Nephron progenitor cell (in vitro differentiated cells): ENCODE measurements around the gene TTC39B.

Experiments used
- DNase-seq: peaks from one replicate; pipeline ENCODE4 v3.0.0; 2021
- H3K27ac Mint-ChIP-seq: 2 replicates; pipeline ENCODE4 v1.8.0; 2021; ENCODE audit warnings: mild to moderate bottlenecking, moderate library complexity, mixed read lengths
- H3K27me3 Mint-ChIP-seq: 2 replicates; pipeline ENCODE4 v1.8.0; 2021; ENCODE audit warnings: mild to moderate bottlenecking, low read depth, mixed read lengths; ENCODE audit not compliant: poor library complexity
- H3K36me3 Mint-ChIP-seq: 2 replicates; pipeline ENCODE4 v1.8.0; 2021; ENCODE audit warnings: low read depth, mixed read lengths
- H3K4me1 Mint-ChIP-seq: 2 replicates; pipeline ENCODE4 v1.8.0; 2021; ENCODE audit warnings: mixed read lengths
- H3K4me3 Mint-ChIP-seq: 2 replicates; pipeline ENCODE4 v1.8.0; 2021; ENCODE audit warnings: mild to moderate bottlenecking, moderate library complexity, mixed read lengths
- H3K9me3 Mint-ChIP-seq: 2 replicates; pipeline ENCODE4 v1.8.0; 2021; ENCODE audit warnings: mild to moderate bottlenecking, moderate library complexity, mixed read lengths
- TF ChIP-seq, protein P1 (sequence below): fragments of 200-600 bp; sonication (generic); IDR thresholded peaks from 2 replicates; pipeline ENCODE4 v1.5.0; 2021; ENCODE audit warnings: antibody characterized with exemption

Gene TTC39B

DNA sequence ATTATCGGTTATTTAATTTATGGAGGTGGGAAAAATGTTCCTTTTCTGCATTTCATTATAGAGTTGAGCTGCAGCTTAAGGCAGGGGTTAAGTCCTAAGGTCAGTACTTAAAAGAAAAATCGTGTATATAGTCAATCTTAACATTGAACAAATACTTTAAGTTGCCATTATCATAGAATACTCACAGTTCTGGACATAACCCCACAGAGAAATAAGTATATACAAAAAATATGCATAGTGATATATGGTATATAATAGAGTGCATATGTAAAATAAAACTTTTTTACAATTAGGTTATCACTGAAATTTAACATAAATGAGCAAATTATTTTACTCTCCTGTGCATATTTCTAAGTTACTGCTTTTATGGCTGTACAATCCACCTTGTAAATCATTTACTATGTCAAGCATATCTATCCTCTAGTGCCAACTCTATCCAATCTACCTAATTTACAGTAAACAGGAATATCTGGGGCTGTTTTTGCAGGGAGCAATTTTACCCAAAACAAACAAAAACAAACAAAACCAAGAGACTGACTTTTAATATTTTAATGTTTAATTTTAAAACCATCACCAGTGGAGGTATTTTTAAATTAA, 28.8 kb downstream of the TTC39B start:
- Mint-ChIP-seq H3K36me3 (no peaks in the 10 kb centered on the region), H3K9me3 (no peaks in the 10 kb centered on the region), H3K4me3 (no peak overlapping the region), H3K4me1 (peaks cover 31% of the 10 kb centered on the region), H3K27ac (no peak overlapping the region), H3K27me3 (no peaks in the 10 kb centered on the region)
- TF ChIP-seq, protein P1, sequence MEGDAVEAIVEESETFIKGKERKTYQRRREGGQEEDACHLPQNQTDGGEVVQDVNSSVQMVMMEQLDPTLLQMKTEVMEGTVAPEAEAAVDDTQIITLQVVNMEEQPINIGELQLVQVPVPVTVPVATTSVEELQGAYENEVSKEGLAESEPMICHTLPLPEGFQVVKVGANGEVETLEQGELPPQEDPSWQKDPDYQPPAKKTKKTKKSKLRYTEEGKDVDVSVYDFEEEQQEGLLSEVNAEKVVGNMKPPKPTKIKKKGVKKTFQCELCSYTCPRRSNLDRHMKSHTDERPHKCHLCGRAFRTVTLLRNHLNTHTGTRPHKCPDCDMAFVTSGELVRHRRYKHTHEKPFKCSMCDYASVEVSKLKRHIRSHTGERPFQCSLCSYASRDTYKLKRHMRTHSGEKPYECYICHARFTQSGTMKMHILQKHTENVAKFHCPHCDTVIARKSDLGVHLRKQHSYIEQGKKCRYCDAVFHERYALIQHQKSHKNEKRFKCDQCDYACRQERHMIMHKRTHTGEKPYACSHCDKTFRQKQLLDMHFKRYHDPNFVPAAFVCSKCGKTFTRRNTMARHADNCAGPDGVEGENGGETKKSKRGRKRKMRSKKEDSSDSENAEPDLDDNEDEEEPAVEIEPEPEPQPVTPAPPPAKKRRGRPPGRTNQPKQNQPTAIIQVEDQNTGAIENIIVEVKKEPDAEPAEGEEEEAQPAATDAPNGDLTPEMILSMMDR, result no peak
- DNase-seq, result no peak

DNA sequence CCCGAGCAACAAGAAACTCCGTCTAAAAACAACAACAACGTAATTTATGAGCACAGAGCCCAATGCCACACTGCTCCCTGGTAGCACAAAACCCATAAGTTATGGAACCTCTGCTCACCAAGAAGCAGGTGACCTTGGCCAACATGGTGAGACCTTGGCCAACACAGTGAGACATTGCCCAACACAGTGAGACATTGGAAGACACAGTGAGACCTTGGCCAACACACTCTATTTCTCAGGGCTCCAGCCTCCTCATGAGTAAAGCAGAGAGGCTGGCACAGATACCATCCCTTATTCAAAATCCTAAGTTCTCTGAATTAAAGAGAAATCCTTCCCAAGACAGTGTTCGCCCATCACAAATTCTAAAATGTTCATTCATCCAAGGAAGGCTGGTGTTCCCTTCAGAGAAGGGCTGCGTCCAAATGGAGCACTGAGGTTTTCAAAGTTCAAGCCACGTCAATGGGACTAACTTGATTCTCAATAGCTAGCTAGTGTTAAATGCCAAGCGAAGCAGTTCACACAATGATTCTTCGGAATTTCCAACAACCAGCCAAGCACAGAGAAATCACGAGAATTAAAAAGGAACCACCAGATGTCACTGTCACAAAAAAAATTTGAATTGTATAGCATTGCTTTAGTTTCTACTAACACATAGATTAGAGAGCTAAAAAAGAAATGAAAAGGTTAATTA, 29.5 kb downstream of the TTC39B start:
- TF ChIP-seq, protein P1, result no peak
- H3K27me3 Mint-ChIP-seq, result no peaks in the 10 kb centered on the region

DNA sequence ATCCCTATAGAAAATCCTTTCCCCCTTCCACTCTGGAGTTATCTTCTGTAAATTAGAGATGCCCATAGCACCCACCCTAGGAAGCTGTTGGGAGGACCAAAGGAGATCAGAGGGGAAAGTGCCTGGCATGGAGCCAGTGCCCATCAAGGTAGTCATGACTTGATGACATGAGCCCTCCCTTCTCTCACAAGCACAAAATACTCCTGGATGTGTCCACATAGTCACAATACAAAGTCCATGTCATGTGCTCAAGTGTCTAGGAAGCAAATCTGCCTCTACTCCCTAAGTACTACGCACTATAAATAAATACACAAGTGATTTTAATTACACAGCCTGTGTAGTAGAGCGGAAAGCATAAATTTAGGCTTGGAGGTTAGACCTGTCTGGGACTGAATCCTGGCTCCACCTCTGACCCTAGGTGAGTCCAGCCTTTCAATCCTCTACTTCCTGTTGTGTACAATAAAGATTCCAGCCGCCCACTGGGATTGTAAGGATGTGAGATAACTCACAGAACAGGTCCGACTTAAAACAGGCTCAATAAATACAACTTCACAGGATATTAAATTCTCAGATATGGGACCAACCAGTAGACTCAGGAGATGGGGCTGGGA, 30.6 kb downstream of the TTC39B start:
- DNase-seq, result no peak
- peaks cover 31% of the 10 kb centered on the region for H3K4me1 Mint-ChIP-seq
- peak overlapping the region; percentile 80 for H3K27ac Mint-ChIP-seq
- H3K27me3 Mint-ChIP-seq, result no peaks in the 10 kb centered on the region
- peaks cover 8% of the 10 kb centered on the region for H3K9me3 Mint-ChIP-seq
- H3K4me3 Mint-ChIP-seq, result no peak overlapping the region
- peaks cover 10% of the 10 kb centered on the region for H3K36me3 Mint-ChIP-seq
- TF ChIP-seq, protein P1, result no peak

More for the DNA sequence above, 29.5 kb downstream of the TTC39B start:
- H3K27ac Mint-ChIP-seq, result no peak overlapping the region
- peaks cover 31% of the 10 kb centered on the region for H3K4me1 Mint-ChIP-seq
- DNase-seq, result no peak
- H3K4me3 Mint-ChIP-seq, result no peak overlapping the region
- H3K36me3 Mint-ChIP-seq, result no peaks in the 10 kb centered on the region
- no peaks in the 10 kb centered on the region for H3K9me3 Mint-ChIP-seq

- Mint-ChIP-seq H3K36me3 (peaks cover 19% of the 10 kb centered on the region), H3K4me1 (peaks cover 31% of the 10 kb centered on the region), H3K4me3 (no peak overlapping the region), H3K9me3 (peaks cover 12% of the 10 kb centered on the region), H3K27ac (no peak overlapping the region), H3K27me3 (no peaks in the 10 kb centered on the region)
- no peak for DNase-seq
- TF ChIP-seq, protein P1, result no peak
These were observed 32.6 kb downstream of the TTC39B start for GRCh38 chr9:15274425-15274824.

DNA sequence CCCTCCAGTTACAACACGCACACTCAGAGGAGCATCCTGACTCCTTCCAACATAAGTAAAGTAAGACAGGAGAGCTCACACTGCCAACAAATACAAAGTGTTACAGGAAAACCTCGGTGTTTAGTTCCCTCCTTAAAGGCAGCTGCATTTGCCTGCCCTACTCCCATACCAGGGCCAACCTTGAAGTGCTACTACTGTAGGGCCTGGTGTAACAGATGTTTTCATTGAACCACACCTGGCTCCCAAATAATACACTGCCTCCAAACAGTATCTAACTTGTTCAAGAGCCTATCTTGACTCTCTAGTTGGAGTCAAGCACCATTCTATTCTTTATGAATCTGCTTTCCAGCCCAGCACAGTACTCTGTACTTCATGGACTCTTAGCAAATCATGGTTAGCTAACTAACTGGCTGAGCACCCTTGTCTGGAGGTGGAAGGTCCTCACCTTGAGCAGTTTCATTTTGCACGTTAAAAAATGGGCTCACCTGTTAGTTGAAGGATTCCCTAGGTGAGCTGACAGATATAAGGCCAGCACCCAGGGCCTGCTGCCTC, 34.6 kb downstream of the TTC39B start:
- DNase-seq, result no peak
- Mint-ChIP-seq H3K27ac (no peak overlapping the region), H3K9me3 (peaks cover 12% of the 10 kb centered on the region), H3K4me3 (no peak overlapping the region), H3K27me3 (no peaks in the 10 kb centered on the region), H3K4me1 (peaks cover 32% of the 10 kb centered on the region), H3K36me3 (peaks cover 28% of the 10 kb centered on the region)
- TF ChIP-seq, protein P1, result no peak
